ENCODE data around the gene DNALI1. TPM values are rescaled to one million over a fixed set of nuclear protein-coding genes. Genes with fewer than 3 reads are reported as not detected.
A peak's percentile ranks its signal among the peaks of the same experiment; 100 is the strongest.

The DNALI1 gene
- total RNA-seq (2022) (not detected in 2 replicates), Bru-seq, nascent RNA (not detected), BruChase-seq, experiment 1, labeled RNA remaining after a 6-hour chase (not detected), BruChase-seq, experiment 2, labeled RNA remaining after a 2-hour chase (not detected)
- long read RNA-seq: 0 reads

DNA sequence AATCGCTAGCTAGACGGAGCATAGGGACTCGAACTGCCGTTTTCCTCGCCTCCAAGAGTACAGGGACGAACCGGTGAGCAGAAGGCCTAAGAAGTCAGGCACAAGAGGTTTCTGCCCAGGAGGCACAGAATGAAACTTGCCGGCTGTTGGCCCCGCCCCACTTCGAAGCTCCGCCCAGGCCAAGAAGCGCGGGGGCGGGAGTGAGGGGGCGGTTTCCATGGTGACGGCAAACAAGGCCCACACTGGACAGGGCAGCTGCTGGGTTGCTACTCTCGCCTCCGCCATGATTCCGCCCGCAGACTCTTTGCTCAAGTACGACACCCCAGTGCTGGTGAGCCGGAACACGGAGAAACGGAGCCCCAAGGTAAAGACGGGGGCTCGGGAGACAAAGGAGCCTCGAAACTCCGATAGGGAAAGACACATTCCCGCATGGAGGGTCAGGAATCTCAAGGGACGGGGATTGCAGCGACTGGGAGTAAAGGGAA, at the start of gene DNALI1:
DNALI1 (plus strand) TSS at position 229 of the 485 bp plus-strand sequence; CDS start at position 284, 55 bp downstream.
- TF ChIP-seq, protein P1, sequence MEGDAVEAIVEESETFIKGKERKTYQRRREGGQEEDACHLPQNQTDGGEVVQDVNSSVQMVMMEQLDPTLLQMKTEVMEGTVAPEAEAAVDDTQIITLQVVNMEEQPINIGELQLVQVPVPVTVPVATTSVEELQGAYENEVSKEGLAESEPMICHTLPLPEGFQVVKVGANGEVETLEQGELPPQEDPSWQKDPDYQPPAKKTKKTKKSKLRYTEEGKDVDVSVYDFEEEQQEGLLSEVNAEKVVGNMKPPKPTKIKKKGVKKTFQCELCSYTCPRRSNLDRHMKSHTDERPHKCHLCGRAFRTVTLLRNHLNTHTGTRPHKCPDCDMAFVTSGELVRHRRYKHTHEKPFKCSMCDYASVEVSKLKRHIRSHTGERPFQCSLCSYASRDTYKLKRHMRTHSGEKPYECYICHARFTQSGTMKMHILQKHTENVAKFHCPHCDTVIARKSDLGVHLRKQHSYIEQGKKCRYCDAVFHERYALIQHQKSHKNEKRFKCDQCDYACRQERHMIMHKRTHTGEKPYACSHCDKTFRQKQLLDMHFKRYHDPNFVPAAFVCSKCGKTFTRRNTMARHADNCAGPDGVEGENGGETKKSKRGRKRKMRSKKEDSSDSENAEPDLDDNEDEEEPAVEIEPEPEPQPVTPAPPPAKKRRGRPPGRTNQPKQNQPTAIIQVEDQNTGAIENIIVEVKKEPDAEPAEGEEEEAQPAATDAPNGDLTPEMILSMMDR (IDR thresholded peaks at IDR 0.05; ENCODE audit: unreplicated experiment): no peak
- intact Hi-C loops (cut with micrococcal nuclease): no loop called here
- H3K27ac Mint-ChIP-seq (ENCODE audit: low read depth, unreplicated experiment): no peak within 1 kb of the TSS
- DNase-seq (ENCODE audit: unreplicated experiment): no peak
- BruUV-seq (replicated peaks): no TSS peak
- CTCF ChIA-PET: interaction anchor here (0.7 kb wide), 1 partner anchor 95 kb away, joined by 3 read pairs; no protein-coding TSS in a partner anchor
- H3K36me3 Mint-ChIP-seq (ENCODE audit: insufficient read depth, unreplicated experiment): peaks cover 7% of the 10 kb centered on the region
- POLR2A ChIA-PET: no interaction called here
- no peak within 1 kb of the TSS for H3K4me3 Mint-ChIP-seq (ENCODE audit: unreplicated experiment)
- H3K9me3 Mint-ChIP-seq (ENCODE audit: unreplicated experiment): no peaks in the 10 kb centered on the region
- H3K27me3 Mint-ChIP-seq (ENCODE audit: insufficient read depth, unreplicated experiment): no peaks in the 10 kb centered on the region
- H3K4me1 Mint-ChIP-seq (ENCODE audit: insufficient read depth, unreplicated experiment): peaks cover 8% of the 10 kb centered on the region

DNA sequence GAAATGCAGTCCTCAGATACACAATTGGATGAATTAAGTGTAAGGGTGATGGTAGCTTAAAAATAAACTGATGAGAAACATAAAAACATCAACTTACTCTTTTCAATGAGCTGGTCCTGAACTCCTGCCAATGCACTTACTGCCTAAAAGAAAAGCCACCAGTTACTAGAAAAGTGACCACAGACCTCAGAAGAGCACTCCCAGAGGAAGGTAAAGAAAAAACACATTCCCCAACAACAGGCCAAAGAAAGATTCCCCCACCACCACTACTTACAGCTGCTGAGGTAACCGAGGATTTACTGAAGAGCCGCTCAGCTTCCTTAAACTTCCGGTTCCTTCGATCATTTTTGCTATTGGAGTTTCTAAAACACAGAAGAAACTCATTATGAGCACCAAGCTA, 47.6 kb upstream of the DNALI1 start:
- intact Hi-C loops (cut with micrococcal nuclease): no loop called here
- DNase-seq (ENCODE audit: unreplicated experiment): peak; percentile 21
- POLR2A ChIA-PET: interaction anchor here (0.7 to 1.8 kb wide), 9 partner anchors 9 to 44 kb away, joined by 3 to 6 read pairs (median 3); partner anchors contain the start of genes SNIP1 and ZC3H12A
- CTCF ChIA-PET: interaction anchor here (0.6 to 2.1 kb wide), 10 partner anchors 9 to 519 kb away, joined by 3 to 13 read pairs (median 3); partner anchors contain the start of gene ZC3H12A
- TF ChIP-seq, protein P1 (IDR thresholded peaks at IDR 0.05; ENCODE audit: unreplicated experiment): peak; percentile 10
- Mint-ChIP-seq H3K27ac (ENCODE audit: low read depth, unreplicated experiment) (no peak overlapping the region), H3K4me3 (ENCODE audit: unreplicated experiment) (no peak overlapping the region), H3K36me3 (ENCODE audit: insufficient read depth, unreplicated experiment) (peaks cover 71% of the 10 kb centered on the region), H3K9me3 (ENCODE audit: unreplicated experiment) (no peaks in the 10 kb centered on the region), H3K27me3 (ENCODE audit: insufficient read depth, unreplicated experiment) (no peaks in the 10 kb centered on the region), H3K4me1 (ENCODE audit: insufficient read depth, unreplicated experiment) (peaks cover 22% of the 10 kb centered on the region)
- no TSS peak for BruUV-seq (replicated peaks)

DNA sequence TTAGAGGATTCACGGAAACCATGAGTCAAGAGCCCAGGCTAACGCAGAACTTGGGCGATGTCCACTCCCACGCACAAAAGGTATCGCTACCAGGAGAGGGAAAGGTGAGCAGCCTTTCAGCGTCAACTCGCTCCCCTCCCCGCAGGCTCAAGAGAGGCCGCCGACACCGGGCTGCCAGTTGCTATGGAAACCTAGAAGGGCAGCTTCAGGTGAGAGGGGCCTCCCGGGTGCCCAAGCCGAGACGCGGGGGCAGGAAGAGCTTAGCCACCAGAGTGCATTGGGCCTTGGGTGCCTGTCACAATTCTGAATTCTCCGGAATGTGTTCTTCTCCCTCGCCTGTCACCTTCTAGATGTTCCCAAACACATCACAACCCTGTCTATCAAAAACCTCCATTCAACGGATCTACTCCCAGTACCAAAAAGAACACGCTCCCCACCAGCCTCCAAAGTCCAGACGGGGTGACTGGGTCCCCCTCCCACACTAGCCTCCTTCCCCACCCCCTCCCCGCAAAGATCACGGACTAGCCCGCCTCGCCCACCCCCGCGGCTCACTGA, 42.9 kb upstream of the DNALI1 start:
- peak; percentile 23 for DNase-seq (ENCODE audit: unreplicated experiment)
- no peaks in the 10 kb centered on the region for H3K27me3 Mint-ChIP-seq (ENCODE audit: insufficient read depth, unreplicated experiment)
- POLR2A ChIA-PET: interaction anchor here (0.9 to 4.8 kb wide), 23 partner anchors 8 to 1364 kb away, joined by 3 to 159 read pairs (median 6); partner anchors contain the start of genes C1orf122, GNL2, MTF1 and MYCBP

More for the DNA sequence above, 42.9 kb upstream of the DNALI1 start:
- H3K9me3 Mint-ChIP-seq (ENCODE audit: unreplicated experiment): no peaks in the 10 kb centered on the region
- intact Hi-C loops (cut with micrococcal nuclease): loop anchor here (5.0 kb wide), 1 partner anchor 38 kb away; the partner anchor contains the start of gene SNIP1
- TF ChIP-seq, protein P1 (IDR thresholded peaks at IDR 0.05; ENCODE audit: unreplicated experiment): no peak
- peaks cover 26% of the 10 kb centered on the region for H3K36me3 Mint-ChIP-seq (ENCODE audit: insufficient read depth, unreplicated experiment)
- H3K4me1 Mint-ChIP-seq (ENCODE audit: insufficient read depth, unreplicated experiment): peaks cover 22% of the 10 kb centered on the region
- peak overlapping the region; percentile 82 for H3K4me3 Mint-ChIP-seq (ENCODE audit: unreplicated experiment)
- peak overlapping the region; percentile 82 for H3K27ac Mint-ChIP-seq (ENCODE audit: low read depth, unreplicated experiment)
- BruUV-seq (replicated peaks): no TSS peak
- CTCF ChIA-PET: interaction anchor here (0.6 to 4.0 kb wide), 27 partner anchors 8 to 1652 kb away, joined by 3 to 32 read pairs (median 4); partner anchors contain the start of genes SNIP1 and ZC3H12A

Data from MCF 10A (cell line).